Left cardiac atrium (tissue), 4 donors: Measurements from ENCODE around the gene CAMK2D. TPM values are rescaled to one million over a fixed set of nuclear protein-coding genes. Genes with fewer than 3 reads are reported as not detected.

Experiments
- ATAC-seq, 2 donors: fragments of 200-7000 bp; cut with Tn5 transposase; one replicate each; pipeline ENCODE4 v1.9.1; 2020; ENCODE audit warnings: mild to moderate bottlenecking in 2 of 2, moderate library complexity in 2 of 2
- DNase-seq: peaks from one replicate; pipeline ENCODE4 v3.0.0-alpha.2; 2020
- intact Hi-C, 2 donors: fragments of 100-400 bp; cut with DNase I; formaldehyde crosslinking; loops; one replicate each; pipeline versions ENCODE4 v1.14.1 to v1.15.1; 2022 to 2023
- total RNA-seq, 2 donors: library from RNA; stranded (reverse); fragmentation: NEBNext Ultra II Directional; extraction: Animal tissue kit (Norgen Biotek cat#: 25700); gene quantifications; one replicate each; pipeline ENCODE4 v1.2.1, GENCODE V29; 2021
- donor health status: DM: no; HTN: yes; CAD: no.
- donor health status: DM: no; HTN: yes; CAD: no; lungs with severe emphysema.
- donor health status: DM: yes; HTN: yes; CAD: no.
- donor health status: Dilated cardiomyopathy.

CAMK2D gene
- total RNA-seq, 2 donors from 2014 or later = 133 to 136 TPM

GRCh38 chr4:113666386-113667114 lies 95.0 kb downstream of the CAMK2D start:
- intact Hi-C loops = no loop called here
- DNase-seq = no peak
- no peak for ATAC-seq

GRCh38 chr4:113665036-113665435 lies 96.5 kb downstream of the CAMK2D start:
- intact Hi-C loops = no loop called here
- DNase-seq (no peak), ATAC-seq (no peak)

GRCh38 chr4:113662581-113662980 lies 99.0 kb downstream of the CAMK2D start:
- no peak for ATAC-seq
- DNase-seq = no peak

GRCh38 chr4:113659127-113659526 lies 102.4 kb downstream of the CAMK2D start:
- DNase-seq (no peak), ATAC-seq (no peak)
- intact Hi-C loops = no loop called here

More at GRCh38 chr4:113662581-113662980, 99.0 kb downstream of the CAMK2D start:
- intact Hi-C loops = no loop called here

GRCh38 chr4:113657586-113658233 lies 103.8 kb downstream of the CAMK2D start:
- intact Hi-C loops = no loop called here
- DNase-seq (no peak), ATAC-seq (peak; percentile 15 to 83)

GRCh38 chr4:113653871-113654270 lies 107.7 kb downstream of the CAMK2D start:
- no peak for ATAC-seq
- intact Hi-C loops = no loop called here
- no peak for DNase-seq

- DNase-seq (no peak), ATAC-seq (peak in 1 of 2 donors; percentile 68)
- intact Hi-C loops = no loop called here
Measured at GRCh38 chr4:113646442-113646822, 115.1 kb downstream of the CAMK2D start.

GRCh38 chr4:113645771-113646441 lies 115.6 kb downstream of the CAMK2D start:
- intact Hi-C loops = no loop called here
- peak; percentile 56 to 80 for ATAC-seq

GRCh38 chr4:113645288-113645687 lies 116.2 kb downstream of the CAMK2D start:
- ATAC-seq (peak in 1 of 2 donors; percentile 12), DNase-seq (no peak)
- intact Hi-C loops = no loop called here

More at GRCh38 chr4:113645771-113646441, 115.6 kb downstream of the CAMK2D start:
- no peak for DNase-seq

GRCh38 chr4:113644398-113644797 lies 117.1 kb downstream of the CAMK2D start:
- no peak for DNase-seq
- no peak for ATAC-seq
- intact Hi-C loops = no loop called here

- ATAC-seq (peak in 1 of 2 donors; percentile 42), DNase-seq (no peak)
- intact Hi-C loops = no loop called here
Measured at GRCh38 chr4:113643505-113643904, 118.0 kb downstream of the CAMK2D start.

- intact Hi-C loops = no loop called here
- DNase-seq (no peak), ATAC-seq (no peak)
Measured at GRCh38 chr4:113641025-113641431, 120.5 kb downstream of the CAMK2D start.

GRCh38 chr4:113639326-113639725 lies 122.2 kb downstream of the CAMK2D start:
- peak in 1 of 2 donors; percentile 18 for ATAC-seq
- intact Hi-C loops = loop anchor here in 1 of 2 donors (10.0 kb wide), 1 partner anchor 95 kb away; no protein-coding TSS in a partner anchor
- DNase-seq = no peak

GRCh38 chr4:113638562-113638832 lies 123.0 kb downstream of the CAMK2D start:
- DNase-seq (no peak), ATAC-seq (no peak)
- intact Hi-C loops = loop anchor here in 1 of 2 donors (10.0 kb wide), 1 partner anchor 94 kb away; no protein-coding TSS in a partner anchor

GRCh38 chr4:113637823-113638561 lies 123.5 kb downstream of the CAMK2D start:
- DNase-seq (no peak), ATAC-seq (no peak)
- intact Hi-C loops = loop anchor here in 1 of 2 donors (10.0 kb wide), 1 partner anchor 93 kb away; no protein-coding TSS in a partner anchor

- no peak for DNase-seq
- intact Hi-C loops = loop anchor here in 1 of 2 donors (10.0 kb wide), 1 partner anchor 93 kb away; no protein-coding TSS in a partner anchor
- no peak for ATAC-seq
Measured at GRCh38 chr4:113637363-113637762, 124.2 kb downstream of the CAMK2D start.

- DNase-seq = no peak
- ATAC-seq = peak; percentile 18 to 46
- intact Hi-C loops = loop anchor here in 1 of 2 donors (10.0 kb wide), 1 partner anchor 92 kb away; no protein-coding TSS in a partner anchor
Measured at GRCh38 chr4:113636877-113637276, 124.7 kb downstream of the CAMK2D start.

GRCh38 chr4:113636438-113636818 lies 125.1 kb downstream of the CAMK2D start:
- intact Hi-C loops = loop anchor here in 1 of 2 donors (10.0 kb wide), 1 partner anchor 92 kb away; no protein-coding TSS in a partner anchor
- no peak for DNase-seq
- ATAC-seq = peak in 1 of 2 donors; percentile 13
